SH-SY5Y (cell line): Measurements from ENCODE around the gene LCMT1.

ENCODE experiments used
- GATA2 ChIP-seq: IDR thresholded peaks from 2 replicates; pipeline ENCODE4 v1.6.1; 2011; ENCODE audit warnings: mild to moderate bottlenecking, low read depth, low read length
- GATA3 ChIP-seq: IDR thresholded peaks from 2 replicates; pipeline ENCODE4 v1.6.1; 2011; ENCODE audit warnings: low read depth, mild to moderate bottlenecking, low read length, moderate library complexity

DNA sequence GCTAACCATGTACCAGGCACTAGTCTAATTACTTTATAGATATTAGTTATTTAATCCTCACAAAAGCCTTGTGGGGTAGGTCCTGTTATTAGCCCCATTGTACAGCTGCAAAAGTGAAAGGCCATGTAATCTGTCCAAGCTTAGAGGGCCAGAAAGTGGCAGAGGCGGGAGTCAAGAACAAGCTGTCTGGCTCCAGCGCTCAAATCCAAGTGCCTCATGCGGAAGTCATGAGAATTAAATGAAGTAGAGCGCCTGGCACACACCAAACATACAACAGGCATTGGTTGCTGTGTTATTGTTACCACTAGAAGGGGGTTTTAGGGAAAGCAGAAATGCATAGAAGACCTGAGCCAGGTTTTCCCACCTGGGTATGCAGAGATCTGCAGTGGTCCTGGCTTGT lies 106.4 kb downstream of the LCMT1 start:
- TF ChIP-seq GATA2 (no peak), GATA3 (no peak)
